Karpas-422 (cell line): ENCODE measurements around the gene USP25. TPM values are rescaled to one million over a fixed set of nuclear protein-coding genes. Genes with fewer than 3 reads are reported as not detected.

Experiments
- DNase-seq: peaks from one replicate; pipeline ENCODE4 v3.0.0-alpha.2; 2015
- H2AFZ ChIP-seq: fragments of 200-600 bp; sonication (generic); 2 replicates; pipeline ENCODE4 v1.6.1; 2014; ENCODE audit warnings: antibody characterized with exemption, low read length, mixed read lengths
- H3K27ac ChIP-seq: fragments of 200-600 bp; sonication (generic); 2 replicates; pipeline ENCODE4 v1.5.1; 2014; ENCODE audit warnings: mild to moderate bottlenecking, low read length, moderate library complexity
- H3K27me3 ChIP-seq: fragments of 200-600 bp; sonication (generic); 2 replicates; pipeline ENCODE4 v1.6.1; 2014; ENCODE audit warnings: low read length, mixed read lengths
- H3K36me3 ChIP-seq: fragments of 200-600 bp; sonication (generic); 2 replicates; pipeline ENCODE4 v1.6.1; 2014; ENCODE audit warnings: low read length, mixed read lengths; ENCODE audit not compliant: insufficient read depth
- H3K4me1 ChIP-seq: fragments of 200-600 bp; sonication (generic); 2 replicates; pipeline ENCODE4 v1.6.1; 2014; ENCODE audit warnings: mild to moderate bottlenecking, low read length, mixed read lengths
- H3K4me2 ChIP-seq: fragments of 200-600 bp; sonication (generic); 2 replicates; pipeline ENCODE4 v1.6.1; 2014; ENCODE audit warnings: low read length, low read depth, mild to moderate bottlenecking; ENCODE audit not compliant: poor library complexity, severe bottlenecking
- H3K4me3 ChIP-seq: fragments of 200-600 bp; sonication (generic); 2 replicates; pipeline ENCODE4 v1.5.1; 2014; ENCODE audit warnings: mild to moderate bottlenecking, antibody characterized with exemption, low read length, mixed read lengths
- H3K79me2 ChIP-seq: fragments of 200-600 bp; sonication (generic); 2 replicates; pipeline ENCODE4 v1.6.1; 2014; ENCODE audit warnings: mild to moderate bottlenecking, low read length, mixed read lengths
- H3K9ac ChIP-seq: fragments of 200-600 bp; sonication (generic); 2 replicates; pipeline ENCODE4 v1.6.0; 2014; ENCODE audit warnings: low read length
- H3K9me2 ChIP-seq: fragments of 200-600 bp; sonication (generic), shearing (Covaris generic); replicated peaks from 2 replicates; pipeline ENCODE4 v1.6.0; 2014; ENCODE audit warnings: mild to moderate bottlenecking, low read length, moderate library complexity; ENCODE audit not compliant: insufficient read depth
- H3K9me3 ChIP-seq: fragments of 300-700, 200-600 bp; sonication (generic); 2 replicates; pipeline ENCODE4 v1.6.1; 2014; ENCODE audit warnings: low read length, mixed read lengths
- H4K20me1 ChIP-seq: fragments of 200-600 bp; sonication (generic); 2 replicates; pipeline ENCODE4 v1.6.1; 2014; ENCODE audit warnings: mild to moderate bottlenecking, antibody characterized with exemption, low read length, low read depth; ENCODE audit not compliant: insufficient read depth
- total RNA-seq: library from RNA; depleted of rRNA; stranded (reverse); fragments of >200 nt; shearing (Covaris generic); gene quantifications from 2 replicates; pipeline ENCODE4 v1.2.3, GENCODE V29; 2014; ENCODE audit warnings: low replicate concordance

Gene USP25
- total RNA-seq, 1 experiment from 2014 or later, result 120 TPM

GRCh38 chr21:15895142-15896106 lies 165.6 kb downstream of the USP25 start:
- Histone ChIP-seq H2AFZ (no peak overlapping the region), H3K9ac (no peak overlapping the region), H3K36me3 (0 out of 2 replicates have a peak, but pooled peaks cover 6% of the 10 kb centered on the region), H4K20me1 (no peaks in the 10 kb centered on the region), H3K4me1 (no peaks in the 10 kb centered on the region), H3K27me3 (no peaks in the 10 kb centered on the region), H3K9me3 (peaks cover 2% of the 10 kb centered on the region; the same call in 1 of the 2 replicates), H3K79me2 (no peaks in the 10 kb centered on the region), H3K27ac (no peak overlapping the region), H3K4me3 (no peak overlapping the region), H3K9me2 (no peaks in the 10 kb centered on the region), H3K4me2 (no peak overlapping the region)
- no peak for DNase-seq

- H3K36me3 ChIP-seq, result 0 out of 2 replicates have a peak, but pooled peaks cover 6% of the 10 kb centered on the region
- no peak for DNase-seq
- no peak overlapping the region for H3K9ac ChIP-seq
- H3K4me3 ChIP-seq, result no peak overlapping the region
- H3K9me3 ChIP-seq, result peaks cover 2% of the 10 kb centered on the region; the same call in 1 of the 2 replicates
- H4K20me1 ChIP-seq, result no peaks in the 10 kb centered on the region
- no peaks in the 10 kb centered on the region for H3K27me3 ChIP-seq
- H3K9me2 ChIP-seq, result no peaks in the 10 kb centered on the region
- H3K27ac ChIP-seq, result no peak overlapping the region
- H3K4me2 ChIP-seq, result no peak overlapping the region
- H3K79me2 ChIP-seq, result no peaks in the 10 kb centered on the region
- no peak overlapping the region for H2AFZ ChIP-seq
- no peaks in the 10 kb centered on the region for H3K4me1 ChIP-seq
Observed at GRCh38 chr21:15896501-15896900, 166.7 kb downstream of the USP25 start.

GRCh38 chr21:15904389-15904788 lies 174.6 kb downstream of the USP25 start:
- Histone ChIP-seq H3K9me3 (peaks cover under 1% of the 10 kb centered on the region; the same call in 1 of the 2 replicates), H3K79me2 (no peaks in the 10 kb centered on the region), H3K9me2 (no peaks in the 10 kb centered on the region), H3K9ac (no peak overlapping the region), H3K27me3 (no peaks in the 10 kb centered on the region), H3K4me3 (no peak overlapping the region), H3K4me2 (no peak overlapping the region), H3K27ac (no peak overlapping the region), H4K20me1 (no peaks in the 10 kb centered on the region), H3K4me1 (no peaks in the 10 kb centered on the region), H2AFZ (no peak overlapping the region), H3K36me3 (no peaks in the 10 kb centered on the region)
- DNase-seq, result no peak

- peak; percentile 35 for DNase-seq
- Histone ChIP-seq H2AFZ (no peak overlapping the region), H3K4me1 (no peaks in the 10 kb centered on the region), H3K4me2 (no peak overlapping the region), H4K20me1 (no peaks in the 10 kb centered on the region), H3K9me3 (no peaks in the 10 kb centered on the region), H3K27ac (no peak overlapping the region), H3K27me3 (no peaks in the 10 kb centered on the region), H3K4me3 (no peak overlapping the region), H3K9ac (no peak overlapping the region), H3K9me2 (no peaks in the 10 kb centered on the region), H3K36me3 (no peaks in the 10 kb centered on the region), H3K79me2 (no peaks in the 10 kb centered on the region)
Observed at GRCh38 chr21:15908187-15908586, 178.4 kb downstream of the USP25 start.

- H4K20me1 ChIP-seq, result no peaks in the 10 kb centered on the region
- no peak overlapping the region for H3K9ac ChIP-seq
- H3K79me2 ChIP-seq, result no peaks in the 10 kb centered on the region
- no peak for DNase-seq
- H3K9me2 ChIP-seq, result no peaks in the 10 kb centered on the region
- H3K4me1 ChIP-seq, result no peaks in the 10 kb centered on the region
- H3K27me3 ChIP-seq, result no peaks in the 10 kb centered on the region; the same call in 1 of the 2 replicates
- H3K9me3 ChIP-seq, result no peaks in the 10 kb centered on the region
- H3K4me3 ChIP-seq, result no peak overlapping the region
- no peak overlapping the region for H3K4me2 ChIP-seq
- no peaks in the 10 kb centered on the region for H3K36me3 ChIP-seq
- H2AFZ ChIP-seq, result no peak overlapping the region
- H3K27ac ChIP-seq, result no peak overlapping the region
Observed at GRCh38 chr21:15928196-15928595, 198.4 kb downstream of the USP25 start.

GRCh38 chr21:15928686-15929425 lies 199.1 kb downstream of the USP25 start:
- Histone ChIP-seq H3K9me2 (no peaks in the 10 kb centered on the region), H2AFZ (no peak overlapping the region), H3K36me3 (no peaks in the 10 kb centered on the region), H4K20me1 (no peaks in the 10 kb centered on the region), H3K79me2 (no peaks in the 10 kb centered on the region), H3K27me3 (no peaks in the 10 kb centered on the region; the same call in 1 of the 2 replicates), H3K4me2 (no peak overlapping the region), H3K9me3 (no peaks in the 10 kb centered on the region), H3K4me1 (no peaks in the 10 kb centered on the region), H3K4me3 (no peak overlapping the region), H3K9ac (no peak overlapping the region), H3K27ac (no peak overlapping the region)
- no peak for DNase-seq

GRCh38 chr21:15929536-15929935 lies 199.8 kb downstream of the USP25 start:
- Histone ChIP-seq H4K20me1 (no peaks in the 10 kb centered on the region), H3K4me3 (no peak overlapping the region), H3K9me3 (no peaks in the 10 kb centered on the region), H3K4me2 (no peak overlapping the region), H3K4me1 (no peaks in the 10 kb centered on the region), H3K27ac (no peak overlapping the region), H3K27me3 (no peaks in the 10 kb centered on the region; the same call in 1 of the 2 replicates), H3K36me3 (no peaks in the 10 kb centered on the region), H3K79me2 (no peaks in the 10 kb centered on the region), H2AFZ (no peak overlapping the region), H3K9me2 (no peaks in the 10 kb centered on the region), H3K9ac (no peak overlapping the region)
- DNase-seq, result no peak
